IMR-90 (cell line): ENCODE data around the gene ETFA. TPM values are rescaled to one million over a fixed set of nuclear protein-coding genes. Genes with fewer than 3 reads are reported as not detected.
"Not testable (repeated sequence)": the region's sequence is repeated elsewhere in the genome, so short reads cannot be mapped to it uniquely, and the experiment has no call there.

Experiments used
- ATAC-seq: fragments of 200-7000 bp; cut with Tn5 transposase; 2 replicates; pipeline ENCODE4 v1.9.1; 2020; ENCODE audit warnings: low read depth, mild to moderate bottlenecking, moderate library complexity
- BruUV-seq: library from RNA; stranded (reverse); fragments of 400-500 nt; replicated peaks from 2 replicates; lab custom pipeline; 2021; lab: Mats Ljungman, UMichigan
- CTCF ChIA-PET: fragments of 300-600 bp; formaldehyde crosslinking; extraction: SDS; loops from one replicate; lab custom pipeline; 2021; ENCODE audit warnings: antibody characterized with exemption; lab: Yijun Ruan, JAX
- POLR2A ChIA-PET: fragments of 300-600 bp; sonication (Branson Sonifier 250); formaldehyde crosslinking; loops from one replicate; lab custom pipeline; 2022; ENCODE audit warnings: antibody characterized with exemption; ENCODE audit not compliant: unreplicated experiment; lab: Charles Lee
- DNase-seq: peaks from one replicate; pipeline ENCODE4 v3.0.0; 2013
- H2AFZ ChIP-seq: replicated peaks from 2 replicates; pipeline ENCODE3; 2013; ENCODE audit warnings: low read length, mild to moderate bottlenecking; ENCODE audit not compliant: poor library complexity
- H2AK5ac ChIP-seq: 2 replicates; pipeline ENCODE4 v1.6.1; 2013; ENCODE audit warnings: low read depth, low read length, inconsistent platforms
- H2AK9ac ChIP-seq: replicated peaks from 2 replicates; pipeline ENCODE3; 2013; ENCODE audit warnings: mild to moderate bottlenecking, low read depth, low read length, moderate library complexity; ENCODE audit not compliant: poor library complexity
- H2BK120ac ChIP-seq: 2 replicates; pipeline ENCODE4 v1.6.1; 2013; ENCODE audit warnings: low read depth, low read length, inconsistent platforms
- H2BK15ac ChIP-seq: 3 replicates; pipeline ENCODE4 v1.6.1; 2013; ENCODE audit warnings: low read depth, low read length, inconsistent platforms
- H2BK20ac ChIP-seq: 2 replicates; pipeline ENCODE4 v1.6.1; 2013; ENCODE audit warnings: low read depth, mild to moderate bottlenecking, inconsistent platforms, low read length, moderate library complexity
- H2BK5ac ChIP-seq: 2 replicates; pipeline ENCODE4 v1.6.1; 2013; ENCODE audit warnings: mild to moderate bottlenecking, low read depth, low read length, inconsistent platforms; ENCODE audit not compliant: poor library complexity, severe bottlenecking
- H3K14ac ChIP-seq: replicated peaks from 2 replicates; pipeline ENCODE4 v1.6.1; 2013; ENCODE audit warnings: low read depth, low read length, inconsistent platforms
- H3K18ac ChIP-seq: 2 replicates; pipeline ENCODE4 v1.6.1; 2013; ENCODE audit warnings: low read depth, low read length, control low read depth
- H3K23ac ChIP-seq: 2 replicates; pipeline ENCODE4 v1.6.1; 2013; ENCODE audit warnings: low read depth, low read length, inconsistent platforms
- H3K27ac ChIP-seq: 2 replicates; pipeline ENCODE4 v1.5.1; 2013; ENCODE audit warnings: mild to moderate bottlenecking, control low read depth, low read length; ENCODE audit not compliant: insufficient read depth
- H3K27me3 ChIP-seq: 2 replicates; pipeline ENCODE4 v1.6.1; 2013; ENCODE audit warnings: low read length; ENCODE audit not compliant: control insufficient read depth, insufficient read depth
- H3K36me3 ChIP-seq: 2 replicates; pipeline ENCODE4 v1.6.1; 2013; ENCODE audit warnings: low read length, mixed read lengths; ENCODE audit not compliant: control insufficient read depth, insufficient read depth
- H3K4ac ChIP-seq: 2 replicates; pipeline ENCODE4 v1.6.1; 2013; ENCODE audit warnings: low read depth, low read length, inconsistent platforms
- H3K4me1 ChIP-seq: 2 replicates; pipeline ENCODE4 v1.6.1; 2013; ENCODE audit warnings: low read length, mixed read lengths; ENCODE audit not compliant: control insufficient read depth, insufficient read depth
- H3K4me2 ChIP-seq: 2 replicates; pipeline ENCODE4 v1.6.1; 2013; ENCODE audit warnings: low read depth, mild to moderate bottlenecking, control low read depth, low read length, moderate library complexity
- H3K4me3 ChIP-seq: 2 replicates; pipeline ENCODE4 v1.5.1; 2013; ENCODE audit warnings: low read depth, mild to moderate bottlenecking, control low read depth, low read length, moderate library complexity; ENCODE audit not compliant: insufficient read depth
- H3K56ac ChIP-seq: 2 replicates; pipeline ENCODE4 v1.6.1; 2013; ENCODE audit warnings: low read length, inconsistent platforms; ENCODE audit not compliant: insufficient read depth; ENCODE audit errors: extremely low read depth
- H3K79me1 ChIP-seq, 2 experiments: 2 replicates each; pipeline ENCODE4 v1.6.1; 2013; ENCODE audit warnings: low read length in 2 of 2, inconsistent platforms in 1 of 2, low read depth in 1 of 2
- H3K9ac ChIP-seq: 2 replicates; pipeline ENCODE4 v1.6.1; 2013; ENCODE audit warnings: low read depth, low read length, control low read depth
- H3K9me1 ChIP-seq: 2 replicates; pipeline ENCODE4 v1.6.1; 2013; ENCODE audit warnings: low read length, inconsistent platforms; ENCODE audit not compliant: insufficient read depth
- H3K9me3 ChIP-seq: 2 replicates; pipeline ENCODE4 v1.6.1; 2013; ENCODE audit warnings: low read length; ENCODE audit not compliant: control insufficient read depth, insufficient read depth
- H4K20me1 ChIP-seq: 2 replicates; pipeline ENCODE4 v1.6.1; 2013; ENCODE audit warnings: low read length, inconsistent platforms; ENCODE audit not compliant: insufficient read depth
- H4K5ac ChIP-seq: 2 replicates; pipeline ENCODE4 v1.6.1; 2013; ENCODE audit warnings: mild to moderate bottlenecking, low read depth, low read length, control low read depth
- H4K8ac ChIP-seq, 2 experiments: 2 replicates each; pipeline ENCODE4 v1.6.1; 2013; ENCODE audit warnings: low read depth in 2 of 2, low read length in 2 of 2, control low read depth in 1 of 2, inconsistent platforms in 1 of 2
- H4K91ac ChIP-seq: 2 replicates; pipeline ENCODE4 v1.6.1; 2013; ENCODE audit warnings: low read depth, low read length, inconsistent platforms; ENCODE audit not compliant: insufficient read depth
- RAD21 ChIP-seq: IDR thresholded peaks from 2 replicates; pipeline ENCODE4 v1.6.1; 2012; ENCODE audit warnings: low read length, improper control_type of control experiment
- WGBS, 2 experiments: methylation state at CpG; one replicate each; pipeline versions ENCODE4 v1.1.5 to v1.1.7; 2013; ENCODE audit warnings: missing lambda C conversion rate in 2 of 2; ENCODE audit not compliant: insufficient read length in 1 of 2; ENCODE audit errors: extremely low coverage in 2 of 2; 5-methylcytosine and 5-hydroxymethylcytosine counted together
- dilution Hi-C: fragments of 300-500 bp; cut with HindIII; formaldehyde crosslinking; loops from one replicate; pipeline ENCODE4 v1.14.3; 2018; ENCODE audit warnings: low sequenced_read_pairs; ENCODE audit not compliant: unreplicated experiment
- in situ Hi-C: fragments of 300-500 bp; cut with MboI; formaldehyde crosslinking; loops from 3 replicates; pipeline ENCODE4 v1.14.3; 2019; ENCODE audit warnings: low sequenced_read_pairs, inconsistent platforms, mixed read lengths
- intact Hi-C: fragments of 100-400 bp; cut with micrococcal nuclease; formaldehyde crosslinking; loops from 2 replicates; pipeline ENCODE4 v1.10.0; 2022
- polyA plus RNA-seq, 3 experiments: library from polyadenylated mRNA; depleted of rRNA; stranded (reverse); fragments of >200 nt; gene quantifications; 2 replicates each; pipeline ENCODE4 v1.2.3, GENCODE V29; 2012; ENCODE audit warnings: low replicate concordance in 1 of 3
- total RNA-seq: library from RNA; depleted of rRNA; stranded (reverse); fragments of >200 nt; gene quantifications from 2 replicates; pipeline ENCODE4 v1.2.3, GENCODE V29; 2012
- TF ChIP-seq, protein P1 (sequence below): fragments of 150-350 bp; IDR thresholded peaks from 2 replicates; pipeline ENCODE4 v1.6.1; 2017; ENCODE audit warnings: mild to moderate bottlenecking, antibody characterized with exemption, low read length, low read depth

Gene ETFA
- total and polyA plus RNA-seq, 2 of the 4 experiments (the other 2 are of a cell fraction), result 115 to 172 TPM

DNA sequence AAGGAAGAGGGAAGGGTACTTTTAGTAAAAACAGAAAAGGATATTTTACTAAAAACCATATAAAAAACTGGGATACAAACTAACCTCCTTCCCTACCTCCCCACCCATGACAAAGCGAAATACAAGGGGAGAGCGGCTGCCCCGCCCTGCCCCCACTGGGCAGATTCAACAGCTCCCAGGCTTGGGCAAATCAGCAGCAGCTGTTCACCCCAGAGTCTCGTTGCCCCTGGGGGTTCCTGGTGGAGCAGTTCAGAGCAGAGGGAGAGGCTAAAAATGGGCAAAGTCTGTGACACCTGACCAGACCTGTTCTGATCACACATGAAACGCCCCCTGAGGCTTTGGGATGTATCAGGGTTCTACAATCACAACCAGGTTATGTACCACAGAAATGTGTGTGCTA is 2.5 kb upstream of the ETFA start:
- ATAC-seq, result no peak
- peaks cover 0 to 27% of the 10 kb centered on the region in 2 experiments; a peak in 2 of 4 replicates for H3K79me1 ChIP-seq
- in situ Hi-C loops, result no loop called here
- no peak overlapping the region for H3K18ac ChIP-seq
- 0 out of 2 replicates have a peak overlapping the region, but pooled peaks have one; percentile 19 for H3K14ac ChIP-seq
- 0 out of 3 replicates have a peak overlapping the region, but pooled peaks have one; percentile 54 for H2BK15ac ChIP-seq
- peak overlapping the region; percentile 83; the same call in 1 of the 2 replicates for H2AK5ac ChIP-seq
- H3K4ac ChIP-seq, result peak overlapping the region; percentile 41; the same call in 1 of the 2 replicates
- H3K36me3 ChIP-seq, result no peaks in the 10 kb centered on the region
- CTCF ChIA-PET, result interaction anchor here (1.0 kb wide), 1 partner anchor 11 kb away, joined by 3 read pairs; no protein-coding TSS in a partner anchor
- no peak overlapping the region for H3K23ac ChIP-seq
- WGBS, 2 experiments, result no CpG with 5 or more reads among the region's 5 CpGs
- H2BK20ac ChIP-seq, result no peak overlapping the region
- peak overlapping the region; percentile 84 for H2BK120ac ChIP-seq
- H3K4me3 ChIP-seq, result no peak overlapping the region
- no peak overlapping the region for H3K9ac ChIP-seq
- H3K27ac ChIP-seq, result no peak overlapping the region
- peak overlapping the region in 1 of 2 experiments; percentile 75; a peak in 1 of 4 replicates for H4K8ac ChIP-seq
- no peaks in the 10 kb centered on the region for H3K9me3 ChIP-seq
- H3K4me2 ChIP-seq, result no peak overlapping the region
- intact Hi-C loops, result no loop called here
- H3K27me3 ChIP-seq, result peaks cover 2% of the 10 kb centered on the region; the same call in 1 of the 2 replicates
- no peak overlapping the region for H2AK9ac ChIP-seq
- dilution Hi-C loops, result no loop called here
- peaks cover 9% of the 10 kb centered on the region for H3K9me1 ChIP-seq
- no peak for TF ChIP-seq RAD21
- TF ChIP-seq, protein P1, sequence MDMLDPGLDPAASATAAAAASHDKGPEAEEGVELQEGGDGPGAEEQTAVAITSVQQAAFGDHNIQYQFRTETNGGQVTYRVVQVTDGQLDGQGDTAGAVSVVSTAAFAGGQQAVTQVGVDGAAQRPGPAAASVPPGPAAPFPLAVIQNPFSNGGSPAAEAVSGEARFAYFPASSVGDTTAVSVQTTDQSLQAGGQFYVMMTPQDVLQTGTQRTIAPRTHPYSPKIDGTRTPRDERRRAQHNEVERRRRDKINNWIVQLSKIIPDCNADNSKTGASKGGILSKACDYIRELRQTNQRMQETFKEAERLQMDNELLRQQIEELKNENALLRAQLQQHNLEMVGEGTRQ, result no peak
- H3K56ac ChIP-seq, result no peak overlapping the region
- no TSS peak for BruUV-seq
- DNase-seq, result no peak
- POLR2A ChIA-PET, result no interaction called here
- H3K4me1 ChIP-seq, result peaks cover 10% of the 10 kb centered on the region
- H4K91ac ChIP-seq, result peak overlapping the region; percentile 50
- peaks cover 6% of the 10 kb centered on the region; the same call in 1 of the 2 replicates for H4K20me1 ChIP-seq
- no peak overlapping the region for H2BK5ac ChIP-seq
- no peak overlapping the region for H2AFZ ChIP-seq
- no peak overlapping the region for H4K5ac ChIP-seq

DNA sequence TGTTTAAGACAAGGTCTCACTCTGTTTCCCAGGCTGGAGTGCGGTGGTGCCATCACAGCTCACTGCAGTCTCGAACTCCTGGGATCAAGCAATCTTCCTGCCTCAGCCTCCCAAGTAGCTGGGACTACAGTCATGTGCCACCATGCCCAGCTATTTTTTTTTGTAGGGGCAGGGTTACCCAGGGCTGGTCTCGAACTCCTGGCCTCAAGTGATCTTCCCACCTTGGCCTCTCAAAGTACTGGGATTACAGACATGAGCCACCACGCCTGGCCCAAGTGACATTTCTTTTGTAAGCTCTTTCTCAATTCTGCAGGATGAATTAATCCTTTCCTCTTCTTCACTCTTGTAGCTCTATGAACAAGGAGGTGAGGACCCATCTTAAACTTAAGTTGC is 1.9 kb upstream of the ETFA start:
- H2BK15ac ChIP-seq, result 0 out of 3 replicates have a peak overlapping the region, but pooled peaks have one; percentile 54
- H2BK5ac ChIP-seq, result peak overlapping the region; percentile 42
- H4K20me1 ChIP-seq, H3K27me3 ChIP-seq, H2AK9ac ChIP-seq, DNase-seq, dilution Hi-C loops, H3K9me1 ChIP-seq, H3K9me3 ChIP-seq, ATAC-seq, intact Hi-C loops, H3K9ac ChIP-seq, H4K5ac ChIP-seq, BruUV-seq, H3K4me2 ChIP-seq, H3K56ac ChIP-seq, in situ Hi-C loops, H3K36me3 ChIP-seq, H3K4me3 ChIP-seq: not testable (repeated sequence)
- peak overlapping the region; percentile 14; the same call in 1 of the 2 replicates for H3K23ac ChIP-seq
- H2AFZ ChIP-seq, result peak overlapping the region; percentile 9
- H2AK5ac ChIP-seq, result peak overlapping the region; percentile 83; the same call in 1 of the 2 replicates
- H3K4me1 ChIP-seq, result peaks cover 10% of the 10 kb centered on the region
- ChIA-PET POLR2A (interaction anchor here (0.6 kb wide), 1 partner anchor 126 kb away, joined by 3 read pairs; no protein-coding TSS in a partner anchor), CTCF (interaction anchor here (1.0 kb wide), 1 partner anchor 11 kb away, joined by 3 read pairs; no protein-coding TSS in a partner anchor)
- H3K79me1 ChIP-seq, result peaks cover 0 to 32% of the 10 kb centered on the region in 2 experiments; a peak in 2 of 4 replicates
- H2BK20ac ChIP-seq, result peak overlapping the region; percentile 93; the same call in 1 of the 2 replicates
- H4K91ac ChIP-seq, result peak overlapping the region; percentile 50
- peak overlapping the region; percentile 84 for H2BK120ac ChIP-seq
- peak overlapping the region in 1 of 2 experiments; percentile 75; a peak in 2 of 4 replicates for H4K8ac ChIP-seq
- H3K14ac ChIP-seq, result peak overlapping the region; percentile 19
- H3K18ac ChIP-seq, result 0 out of 2 replicates have a peak overlapping the region, but pooled peaks have one; percentile 22
- WGBS, 2 experiments, result no CpG with 5 or more reads among the region's 4 CpGs
- peak overlapping the region; percentile 47; the same call in 1 of the 2 replicates for H3K4ac ChIP-seq
- H3K27ac ChIP-seq, result peak overlapping the region; percentile 6; the same call in 1 of the 2 replicates
